ENCODE results near the gene VARS2.

GRCh38 chr6:30877419-30878262 is 36.4 kb upstream of the VARS2 start:
- peak; percentile 84 for TF ChIP-seq CTCF (IDR thresholded peaks at IDR 0.05; ENCODE audit: low read length)
- TF ChIP-seq EZH2 (optimal IDR thresholded peaks at IDR 0.05; ENCODE audit: low read depth, low read length), result no peak

All from MM.1S (cell line).